ENCODE measurements around the gene DMXL1. TPM values are rescaled to one million over a fixed set of nuclear protein-coding genes. Genes with fewer than 3 reads are reported as not detected.

DMXL1 gene
- polyA plus RNA-seq, 1 experiment: 8.5 TPM

- Histone ChIP-seq H3K27me3 (ENCODE audit: control insufficient read depth, insufficient read depth, low read length) (no peaks in the 10 kb centered on the region), H3K36me3 (ENCODE audit: control insufficient read depth, insufficient read depth, low read length) (peaks cover 3% of the 10 kb centered on the region; the same call in 1 of the 2 replicates), H3K4me3 (ENCODE audit: low read depth, low read length) (no peak overlapping the region)
- DNase-seq (ENCODE audit: low read depth): no peak
- TF ChIP-seq CTCF (IDR thresholded peaks at IDR 0.05; ENCODE audit: insufficient read depth, low read depth, low read length): no peak
- POLR2A ChIA-PET: no interaction called here
- CTCF ChIA-PET: interaction anchor here (1.2 kb wide), 3 partner anchors 9 to 19 kb away, joined by 3 to 4 read pairs (median 3); no protein-coding TSS in a partner anchor
These were observed 129.9 kb downstream of the DMXL1 start for GRCh38 chr5:119200795-119201194.

- Histone ChIP-seq H3K36me3 (ENCODE audit: control insufficient read depth, insufficient read depth, low read length) (no peaks in the 10 kb centered on the region), H3K27me3 (ENCODE audit: control insufficient read depth, insufficient read depth, low read length) (no peaks in the 10 kb centered on the region), H3K4me3 (ENCODE audit: low read depth, low read length) (no peak overlapping the region)
- DNase-seq (ENCODE audit: low read depth): no peak
- POLR2A ChIA-PET: no interaction called here
- TF ChIP-seq CTCF (IDR thresholded peaks at IDR 0.05; ENCODE audit: insufficient read depth, low read depth, low read length): no peak
- CTCF ChIA-PET: no interaction called here
These were observed 136.2 kb downstream of the DMXL1 start for GRCh38 chr5:119207105-119207504.

GRCh38 chr5:119212026-119212425 lies 141.1 kb downstream of the DMXL1 start:
- Histone ChIP-seq H3K4me3 (ENCODE audit: low read depth, low read length) (no peak overlapping the region), H3K36me3 (ENCODE audit: control insufficient read depth, insufficient read depth, low read length) (no peaks in the 10 kb centered on the region), H3K27me3 (ENCODE audit: control insufficient read depth, insufficient read depth, low read length) (no peaks in the 10 kb centered on the region)
- no peak for DNase-seq (ENCODE audit: low read depth)
- no peak for TF ChIP-seq CTCF (IDR thresholded peaks at IDR 0.05; ENCODE audit: insufficient read depth, low read depth, low read length)
- POLR2A ChIA-PET: no interaction called here
- CTCF ChIA-PET: interaction anchor here (1.1 kb wide), 1 partner anchor 11 kb away, joined by 3 read pairs; no protein-coding TSS in a partner anchor

- POLR2A ChIA-PET: no interaction called here
- no peaks in the 10 kb centered on the region for H3K27me3 ChIP-seq (ENCODE audit: control insufficient read depth, insufficient read depth, low read length)
- TF ChIP-seq CTCF (IDR thresholded peaks at IDR 0.05; ENCODE audit: insufficient read depth, low read depth, low read length): no peak
- H3K36me3 ChIP-seq (ENCODE audit: control insufficient read depth, insufficient read depth, low read length): no peaks in the 10 kb centered on the region
- no peak for DNase-seq (ENCODE audit: low read depth)
- CTCF ChIA-PET: no interaction called here
- H3K4me3 ChIP-seq (ENCODE audit: low read depth, low read length): no peak overlapping the region
These were observed 141.8 kb downstream of the DMXL1 start for GRCh38 chr5:119212676-119213075.

- Histone ChIP-seq H3K4me3 (ENCODE audit: low read depth, low read length) (no peak overlapping the region), H3K27me3 (ENCODE audit: control insufficient read depth, insufficient read depth, low read length) (no peaks in the 10 kb centered on the region), H3K36me3 (ENCODE audit: control insufficient read depth, insufficient read depth, low read length) (no peaks in the 10 kb centered on the region)
- CTCF ChIA-PET: interaction anchor here (1.6 kb wide), 1 partner anchor 10 kb away, joined by 4 read pairs; no protein-coding TSS in a partner anchor
- DNase-seq (ENCODE audit: low read depth): no peak
- no peak for TF ChIP-seq CTCF (IDR thresholded peaks at IDR 0.05; ENCODE audit: insufficient read depth, low read depth, low read length)
- POLR2A ChIA-PET: no interaction called here
These were observed 146.3 kb downstream of the DMXL1 start for GRCh38 chr5:119217183-119217582.

Data from BJ (cell line).